ENCODE measurements around the gene MCTP1. TPM values are rescaled to one million over a fixed set of nuclear protein-coding genes. Genes with fewer than 3 reads are reported as not detected.

MCTP1 gene
- total and polyA plus RNA-seq, 9 of the 15 experiments (the other 6 are each of a cell fraction or from before 2014, with no cell fraction given), result 0.04 to 0.93 (median 0.06) TPM; not detected in 4

DNA sequence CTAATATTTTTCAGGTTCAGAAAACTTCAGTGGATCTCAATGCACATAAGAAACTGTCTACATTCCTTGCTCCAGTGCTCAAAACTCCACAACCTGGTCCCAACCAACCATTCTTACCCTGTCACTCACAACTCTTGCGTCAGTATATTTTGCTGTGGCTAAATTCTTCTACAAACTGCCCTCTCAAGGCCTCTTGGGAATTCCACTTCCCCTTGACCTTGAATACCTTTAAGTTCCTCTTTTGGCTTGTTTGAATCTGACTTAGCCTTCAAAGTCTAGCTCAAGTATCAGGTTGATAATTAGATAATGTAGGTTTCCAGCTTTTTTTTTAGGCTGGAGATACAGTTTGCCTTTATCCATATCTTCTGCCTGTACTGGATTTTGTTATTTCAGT lies 538.2 kb downstream of the MCTP1 start:
- Histone ChIP-seq H4K20me1 (replicated peaks; ENCODE audit: control insufficient read depth, insufficient read depth, low read length) (no peaks in the 10 kb centered on the region), H3K4me3 (no peak overlapping the region), H3K27ac (ENCODE audit: extremely low read depth, low read depth, low read length) (no peak overlapping the region), H3K4me2 (ENCODE audit: insufficient read depth, low read length) (no peak overlapping the region), H3K36me3 (ENCODE audit: control insufficient read depth, insufficient read depth, low read length) (no peaks in the 10 kb centered on the region), H3K9me1 (ENCODE audit: control insufficient read depth, insufficient read depth, low read length) (no peaks in the 10 kb centered on the region), H3K4me1 (replicated peaks in 1 of 2; ENCODE audit: control insufficient read depth in 2 of 2, insufficient read depth in 2 of 2, low read length in 2 of 2) (peaks cover 0 to 3% of the 10 kb centered on the region in 2 experiments; a peak in 1 of 5 replicates), H3K9me3 (replicated peaks; ENCODE audit: control insufficient read depth, insufficient read depth, low read depth, low read length) (no peaks in the 10 kb centered on the region), H2AFZ (ENCODE audit: low read depth, low read length) (no peak overlapping the region), H3K79me2 (ENCODE audit: control insufficient read depth, insufficient read depth, low read length) (no peaks in the 10 kb centered on the region), H3K27me3 (ENCODE audit: control insufficient read depth in 2 of 2, insufficient read depth in 2 of 2, low read length in 2 of 2) (no peaks in the 10 kb centered on the region), H3K9ac (ENCODE audit: insufficient read depth in 1 of 2, low read depth in 2 of 2, low read length in 2 of 2) (no peak overlapping the region)
- POLR2A ChIA-PET, result interaction anchor here (0.7 kb wide), 1 partner anchor 12 kb away, joined by 3 read pairs; no protein-coding TSS in a partner anchor
- ATAC-seq (peak; percentile 75), FAIRE-seq (no peak), DNase-seq (ENCODE audit: extremely low read depth in 1 of 4, low spot score in 3 of 4) (peak in 1 of 4 experiments; percentile 9)
- 0% methylated on average over 1 of the region's 1 CpG for WGBS (ENCODE audit: insufficient coverage, low coverage, missing lambda C conversion rate)
- CTCF ChIA-PET (ENCODE audit: low intra/inter-chr PET ratio), result no interaction called here
- intact Hi-C loops (cut with micrococcal nuclease), result no loop called here
- BruUV-seq (replicated peaks), result no TSS peak
- in situ Hi-C loops (cut with MboI), result loop anchor here (25.0 kb wide), 1 partner anchor 1159 kb away; the partner anchor contains the start of genes NR2F1 and NR2F1-AS1
- TF ChIP-seq, protein P1, sequence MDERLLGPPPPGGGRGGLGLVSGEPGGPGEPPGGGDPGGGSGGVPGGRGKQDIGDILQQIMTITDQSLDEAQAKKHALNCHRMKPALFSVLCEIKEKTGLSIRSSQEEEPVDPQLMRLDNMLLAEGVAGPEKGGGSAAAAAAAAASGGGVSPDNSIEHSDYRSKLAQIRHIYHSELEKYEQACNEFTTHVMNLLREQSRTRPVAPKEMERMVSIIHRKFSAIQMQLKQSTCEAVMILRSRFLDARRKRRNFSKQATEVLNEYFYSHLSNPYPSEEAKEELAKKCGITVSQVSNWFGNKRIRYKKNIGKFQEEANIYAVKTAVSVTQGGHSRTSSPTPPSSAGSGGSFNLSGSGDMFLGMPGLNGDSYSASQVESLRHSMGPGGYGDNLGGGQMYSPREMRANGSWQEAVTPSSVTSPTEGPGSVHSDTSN (CRISPR knock-in tag; IDR thresholded peaks at IDR 0.05; ENCODE audit: low read depth), result peak; percentile 76
- TF ChIP-seq, protein P1 (tag; conservative IDR thresholded peaks at IDR 0.05; ENCODE audit: low read depth), result peak; percentile 78
- TF ChIP-seq HCFC1 (IDR thresholded peaks at IDR 0.05; ENCODE audit: low read depth, low read length), result no peak
- TF ChIP-seq, protein P2, sequence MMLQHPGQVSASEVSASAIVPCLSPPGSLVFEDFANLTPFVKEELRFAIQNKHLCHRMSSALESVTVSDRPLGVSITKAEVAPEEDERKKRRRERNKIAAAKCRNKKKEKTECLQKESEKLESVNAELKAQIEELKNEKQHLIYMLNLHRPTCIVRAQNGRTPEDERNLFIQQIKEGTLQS (IDR thresholded peaks at IDR 0.05), result peak; percentile 51; the same call in 1 of the 2 replicates
- TF ChIP-seq, protein P2 (CRISPR knock-in tag; conservative IDR thresholded peaks at IDR 0.05), result no peak
- TF ChIP-seq TRIM24 (IDR thresholded peaks at IDR 0.05), result peak in 1 of 2 experiments; percentile 14; a peak in 1 of 4 replicates
- TF ChIP-seq ZNF121 (CRISPR knock-in tag; conservative IDR thresholded peaks at IDR 0.05), result no peak
- TF ChIP-seq, protein P3, sequence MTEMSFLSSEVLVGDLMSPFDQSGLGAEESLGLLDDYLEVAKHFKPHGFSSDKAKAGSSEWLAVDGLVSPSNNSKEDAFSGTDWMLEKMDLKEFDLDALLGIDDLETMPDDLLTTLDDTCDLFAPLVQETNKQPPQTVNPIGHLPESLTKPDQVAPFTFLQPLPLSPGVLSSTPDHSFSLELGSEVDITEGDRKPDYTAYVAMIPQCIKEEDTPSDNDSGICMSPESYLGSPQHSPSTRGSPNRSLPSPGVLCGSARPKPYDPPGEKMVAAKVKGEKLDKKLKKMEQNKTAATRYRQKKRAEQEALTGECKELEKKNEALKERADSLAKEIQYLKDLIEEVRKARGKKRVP (CRISPR knock-in tag; IDR thresholded peaks at IDR 0.05), result peak; percentile 73; the same call in 1 of the 2 replicates
- TF ChIP-seq, protein P4, sequence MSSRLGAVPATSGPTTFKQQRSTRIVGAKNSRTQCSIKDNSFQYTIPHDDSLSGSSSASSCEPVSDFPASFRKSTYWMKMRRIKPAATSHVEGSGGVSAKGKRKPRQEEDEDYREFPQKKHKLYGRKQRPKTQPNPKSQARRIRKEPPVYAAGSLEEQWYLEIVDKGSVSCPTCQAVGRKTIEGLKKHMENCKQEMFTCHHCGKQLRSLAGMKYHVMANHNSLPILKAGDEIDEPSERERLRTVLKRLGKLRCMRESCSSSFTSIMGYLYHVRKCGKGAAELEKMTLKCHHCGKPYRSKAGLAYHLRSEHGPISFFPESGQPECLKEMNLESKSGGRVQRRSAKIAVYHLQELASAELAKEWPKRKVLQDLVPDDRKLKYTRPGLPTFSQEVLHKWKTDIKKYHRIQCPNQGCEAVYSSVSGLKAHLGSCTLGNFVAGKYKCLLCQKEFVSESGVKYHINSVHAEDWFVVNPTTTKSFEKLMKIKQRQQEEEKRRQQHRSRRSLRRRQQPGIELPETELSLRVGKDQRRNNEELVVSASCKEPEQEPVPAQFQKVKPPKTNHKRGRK (tag; IDR thresholded peaks at IDR 0.05), result no peak
- TF ChIP-seq SOX6 (IDR thresholded peaks at IDR 0.05), result no peak
- TF ChIP-seq CBX2 (IDR thresholded peaks at IDR 0.05; ENCODE audit: insufficient read depth, low read length, poor library complexity, severe bottlenecking), result no peak
- no peak for TF ChIP-seq MXI1 (IDR thresholded peaks at IDR 0.05; ENCODE audit: low read depth, low read length)
- TF ChIP-seq NR2C2 (CRISPR knock-in tag; IDR thresholded peaks at IDR 0.05), result no peak
- peak; percentile 45; the same call in 1 of the 2 replicates for TF ChIP-seq NR2C2 (tag; IDR thresholded peaks at IDR 0.05)
- 0 out of 2 replicates have a peak, but pooled peaks have one; percentile 21 for TF ChIP-seq RNF2 (IDR thresholded peaks at IDR 0.05)
- TF ChIP-seq CEBPG (CRISPR knock-in tag; IDR thresholded peaks at IDR 0.05), result peak; percentile 72
- peak; percentile 67 to 84; a peak in 3 of 4 replicates for TF ChIP-seq CEBPG (tag; conservative IDR thresholded peaks at IDR 0.05 in 1 of 2, IDR thresholded peaks at IDR 0.05 in 1 of 2)
- no peak for TF ChIP-seq ZNF785 (CRISPR knock-in tag; IDR thresholded peaks at IDR 0.05)
- no peak for TF ChIP-seq ZNF354B (CRISPR knock-in tag; IDR thresholded peaks at IDR 0.05)
